Fibroblast of skin of left biceps (primary cell): ENCODE measurements around the gene THRB.

Source experiments
- DNase-seq, 2 experiments: peaks; one replicate each; pipeline ENCODE4 v3.0.0-alpha.2; 2013; ENCODE audit warnings: low read depth in 2 of 2

THRB gene

DNA sequence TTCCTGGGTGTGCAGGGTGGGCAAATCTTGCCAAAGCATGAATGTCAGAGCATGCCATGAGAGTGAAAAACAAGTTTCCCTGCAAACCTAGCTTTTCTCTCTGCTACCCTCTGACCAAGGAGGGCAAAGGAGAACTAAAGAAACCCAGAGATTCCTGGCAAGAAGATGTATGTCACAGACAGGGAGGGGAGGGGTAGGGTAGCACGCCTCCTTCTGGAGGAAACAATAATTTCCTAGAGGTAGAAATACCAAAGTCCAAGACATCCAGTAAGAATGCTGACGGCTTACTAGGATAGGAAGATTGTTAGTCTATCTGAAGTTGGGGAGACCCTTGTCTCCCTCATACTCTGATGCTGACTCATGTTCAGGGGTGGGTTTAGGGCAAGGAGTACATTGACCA, 345.6 kb downstream of the THRB start:
- DNase-seq: no peak

DNA sequence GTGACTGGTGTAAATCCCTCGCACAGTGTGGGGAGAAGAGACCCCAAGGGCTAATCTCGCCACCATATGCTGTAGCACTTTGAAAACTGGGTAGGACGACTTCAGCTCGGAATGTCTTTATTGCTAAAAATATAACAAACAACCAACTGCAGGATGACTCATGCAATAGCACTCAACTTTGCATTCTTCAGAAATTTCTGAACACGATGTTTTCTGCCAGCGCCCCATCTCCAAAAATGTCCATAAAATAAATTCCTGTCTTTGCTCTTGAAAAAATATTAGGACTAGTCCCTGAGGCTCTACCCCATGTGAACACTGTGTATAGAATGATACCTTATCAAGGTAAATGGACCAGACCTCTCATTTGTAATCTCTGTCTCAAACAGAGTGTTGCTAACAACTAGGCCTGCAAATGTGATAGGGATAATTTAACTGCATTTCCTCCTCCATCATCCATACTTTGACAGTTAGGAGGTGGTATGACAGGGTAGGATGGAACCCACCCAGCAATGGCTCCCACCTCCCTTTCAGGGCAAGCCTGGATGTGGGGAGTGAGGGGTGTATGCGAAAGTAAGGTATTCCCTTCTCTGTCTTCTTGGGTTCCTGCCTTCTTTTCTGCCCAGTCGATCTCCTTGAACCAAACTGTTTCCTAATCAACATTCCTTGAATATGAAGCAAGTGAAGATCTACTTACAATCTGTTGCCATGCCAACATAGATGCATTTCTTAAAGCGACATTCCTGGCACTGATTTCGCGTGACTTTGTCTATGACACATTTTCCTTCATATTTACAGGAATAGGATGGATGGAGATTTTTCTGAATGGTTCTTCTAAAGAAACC, 348.4 kb downstream of the THRB start:
- peak; percentile 82 to 86 for DNase-seq

DNA sequence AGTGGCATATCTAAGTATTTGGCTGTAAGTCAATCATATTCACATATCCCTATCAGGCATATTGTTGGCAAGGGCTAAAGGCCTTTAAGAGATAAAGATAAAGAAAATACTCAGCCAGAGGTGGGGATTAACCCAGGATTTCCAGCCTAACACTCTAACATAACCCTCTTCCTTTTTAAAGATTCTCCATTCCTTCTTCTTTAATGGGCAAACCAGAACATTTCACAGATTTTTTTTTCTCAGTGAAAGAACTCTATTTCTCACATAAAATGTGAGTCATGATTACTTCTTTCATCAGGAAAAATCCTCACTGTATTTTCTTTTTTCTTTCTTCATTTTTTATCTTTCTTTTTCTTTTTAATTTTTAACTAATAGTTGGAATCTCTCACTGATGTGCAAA, 349.2 kb downstream of the THRB start:
- DNase-seq: no peak

DNA sequence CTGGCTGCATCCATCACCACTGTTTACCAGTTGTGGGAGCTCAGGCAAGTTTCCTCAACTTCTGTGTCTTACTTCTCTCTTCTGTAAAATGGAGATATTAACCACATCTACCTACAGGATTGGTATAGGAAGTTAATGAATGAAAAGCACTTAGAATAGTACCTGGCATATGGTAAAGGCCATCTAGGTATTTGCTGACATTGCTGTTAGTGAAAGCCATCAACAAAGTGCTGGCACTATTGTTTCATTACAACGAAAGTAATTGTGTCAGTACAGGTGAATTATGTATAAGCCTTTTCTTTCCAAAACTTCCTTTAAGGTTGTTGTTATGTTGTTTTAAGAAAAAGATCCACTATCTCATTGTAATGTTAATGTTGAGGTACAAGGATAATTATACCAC, 352.5 kb downstream of the THRB start:
- no peak for DNase-seq

DNA sequence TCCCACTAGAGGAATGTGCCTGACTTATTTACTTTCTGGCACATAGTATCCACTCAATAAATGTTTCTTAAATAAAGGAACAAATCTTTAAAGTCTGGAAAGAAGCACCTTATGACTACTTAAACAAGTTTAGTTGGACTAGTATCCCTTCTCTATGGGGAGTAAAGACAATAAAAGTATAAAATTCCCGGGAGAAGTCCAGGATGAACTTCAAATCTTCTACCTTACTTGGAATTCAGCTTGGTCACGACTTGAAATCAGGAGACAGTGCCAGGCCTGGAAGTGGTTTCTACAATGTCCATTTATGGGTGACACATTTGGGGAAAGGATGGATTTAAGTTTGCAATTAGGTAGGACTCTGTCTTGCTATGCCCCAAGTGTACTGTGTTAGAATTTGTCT, 353.1 kb downstream of the THRB start:
- no peak for DNase-seq

DNA sequence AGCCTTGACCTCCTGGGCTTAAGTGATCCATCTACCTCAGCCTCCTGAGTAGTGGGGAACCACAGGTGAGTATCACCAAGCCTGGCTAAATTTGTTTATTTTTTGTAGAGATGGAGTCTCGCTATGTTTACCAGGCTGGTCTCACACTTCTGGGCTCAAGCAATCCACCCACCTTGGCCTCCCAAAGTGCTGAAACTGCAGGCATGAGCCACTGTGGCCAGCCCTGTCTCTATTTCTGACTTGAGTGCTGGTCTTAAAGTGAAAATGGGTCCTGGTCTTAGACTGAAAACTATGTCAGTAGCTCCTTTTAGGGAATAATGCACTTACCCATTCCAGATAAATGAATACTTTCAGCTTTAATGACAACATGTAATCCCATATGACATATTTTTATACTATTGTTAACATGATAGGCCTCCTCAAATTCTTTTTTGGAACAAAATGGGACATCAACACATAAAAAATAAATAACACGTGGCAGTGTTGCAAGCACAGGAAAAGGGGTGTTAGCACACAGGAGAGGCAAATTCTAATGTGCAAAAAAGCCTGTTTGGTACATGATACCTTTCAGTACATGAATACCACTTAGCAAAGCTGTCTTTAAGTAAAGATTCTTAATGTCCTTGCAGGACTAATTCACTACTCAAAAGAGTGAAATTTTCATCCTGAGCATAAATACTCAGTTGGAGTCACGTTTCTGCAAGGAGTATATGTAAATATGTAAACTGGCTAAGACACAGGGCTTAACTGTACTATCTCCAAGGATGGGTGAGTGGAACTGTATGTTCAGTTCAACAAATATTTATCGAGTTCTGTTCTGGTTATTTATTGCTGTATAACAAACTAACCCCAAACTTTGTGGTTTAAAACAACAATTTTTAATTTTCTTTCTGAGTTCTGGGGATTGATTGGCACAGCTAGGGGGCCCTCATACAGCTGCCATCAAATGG, 354.9 kb downstream of the THRB start:
- DNase-seq: no peak

DNA sequence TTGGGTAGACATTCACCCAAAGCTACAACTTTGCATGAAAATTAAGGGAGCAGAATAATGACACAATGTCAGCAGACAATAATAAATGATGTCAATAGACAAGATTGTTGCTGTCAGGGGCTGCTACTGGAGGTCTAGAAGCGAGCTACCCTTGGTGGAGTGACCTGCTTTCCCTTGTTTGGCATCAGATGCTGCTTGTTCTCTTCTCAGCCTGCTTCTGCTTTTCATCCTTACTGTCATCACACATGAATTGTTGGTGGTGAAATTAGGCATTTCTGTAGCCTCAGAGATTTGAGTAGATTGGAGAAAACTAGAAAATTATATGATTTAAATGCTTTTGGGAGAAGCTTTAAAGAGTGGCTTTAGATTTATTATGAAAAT, 355.8 kb downstream of the THRB start:
- DNase-seq: no peak

DNA sequence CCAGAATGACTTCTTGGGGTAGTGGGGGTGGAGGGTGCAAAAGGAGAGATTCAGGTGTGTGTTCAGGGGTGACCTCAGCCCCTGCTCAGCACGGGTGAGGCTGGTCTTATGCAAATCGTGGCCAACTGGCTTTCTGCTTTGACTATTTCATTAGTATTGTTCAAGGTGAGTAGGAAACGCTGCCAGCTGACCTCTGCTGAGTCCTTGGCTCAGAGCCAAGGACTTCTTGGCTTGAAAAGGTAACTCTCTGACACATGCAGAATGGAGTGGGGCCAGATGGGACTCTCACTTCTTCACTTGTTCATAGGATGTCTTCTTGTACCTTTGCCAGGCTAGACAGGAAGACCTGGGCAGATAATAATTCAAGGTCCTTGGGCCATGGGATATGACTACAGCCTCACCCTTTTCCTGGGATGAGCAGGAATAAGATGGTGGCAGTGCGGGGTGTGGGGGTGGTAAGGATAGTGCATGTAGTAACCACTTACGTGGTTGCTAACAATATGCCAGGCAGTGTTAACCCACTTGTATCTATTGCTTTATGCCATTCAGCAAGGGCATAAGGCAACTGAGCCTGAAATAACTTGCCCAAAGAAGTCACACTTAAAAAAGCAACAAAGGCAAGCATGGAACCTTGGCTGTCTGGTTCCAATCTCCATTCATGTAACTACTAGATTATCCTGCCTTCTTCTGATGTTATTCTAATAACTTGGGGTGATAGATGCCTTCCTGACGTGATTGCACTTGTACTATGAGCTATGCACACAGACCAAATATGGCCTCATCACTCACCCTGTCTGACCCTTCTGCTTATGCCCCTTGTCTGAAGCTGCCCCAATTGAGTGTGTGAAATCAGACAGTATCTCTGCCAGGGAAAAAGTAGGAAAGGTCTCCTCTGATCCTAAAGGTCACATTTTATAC, 356.4 kb downstream of the THRB start:
- no peak for DNase-seq

DNA sequence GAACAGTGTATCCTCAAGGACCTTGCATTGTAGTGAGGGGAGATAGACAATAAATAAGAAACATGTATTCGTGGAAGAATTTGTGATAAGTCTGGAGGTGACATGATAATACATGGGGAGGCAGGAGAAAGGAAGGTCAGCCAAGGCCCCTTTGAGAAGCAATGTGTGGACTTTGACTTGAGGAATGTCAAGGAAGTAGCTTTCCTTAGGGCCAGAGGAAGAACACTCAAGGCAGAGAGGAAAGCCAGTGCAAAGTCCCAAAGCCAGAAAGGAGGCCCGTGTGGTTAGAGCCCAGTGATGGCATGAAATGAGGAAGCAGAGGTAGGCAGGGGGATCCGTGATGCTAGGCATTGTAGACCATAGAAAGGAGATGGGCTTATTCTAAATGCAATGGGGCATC, 357.3 kb downstream of the THRB start:
- no peak for DNase-seq

DNA sequence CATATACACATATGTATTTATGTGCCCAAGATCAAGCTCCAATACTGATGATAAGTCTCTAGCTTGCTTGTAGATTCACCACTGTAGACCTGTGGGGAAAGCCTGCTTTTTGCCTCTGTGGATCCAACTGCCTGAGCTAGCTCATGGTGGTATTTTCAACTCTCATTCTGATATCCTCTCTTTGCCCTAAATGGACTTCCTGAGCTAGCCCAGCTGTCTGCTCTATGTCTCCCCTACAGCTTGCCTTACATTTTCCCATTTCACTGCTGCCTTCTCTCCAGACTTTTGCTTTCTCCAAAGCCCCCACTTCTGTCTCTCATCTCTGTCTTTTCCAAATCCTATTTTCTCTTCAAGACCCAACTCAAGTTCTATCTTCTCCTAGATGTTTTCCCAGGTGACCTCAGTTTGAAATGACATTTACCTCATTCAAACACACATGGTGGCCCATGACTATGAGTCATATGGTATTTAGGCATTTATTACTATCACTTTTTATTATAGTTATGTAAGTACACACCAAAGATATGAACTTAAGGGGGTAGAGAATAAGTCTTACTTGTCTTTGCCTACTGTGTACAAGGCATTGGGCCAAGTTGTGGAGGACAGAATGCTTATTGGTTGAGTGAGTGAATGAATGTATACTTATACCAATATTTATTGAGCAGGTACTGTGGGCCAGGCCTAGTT, 357.9 kb downstream of the THRB start:
- no peak for DNase-seq

DNA sequence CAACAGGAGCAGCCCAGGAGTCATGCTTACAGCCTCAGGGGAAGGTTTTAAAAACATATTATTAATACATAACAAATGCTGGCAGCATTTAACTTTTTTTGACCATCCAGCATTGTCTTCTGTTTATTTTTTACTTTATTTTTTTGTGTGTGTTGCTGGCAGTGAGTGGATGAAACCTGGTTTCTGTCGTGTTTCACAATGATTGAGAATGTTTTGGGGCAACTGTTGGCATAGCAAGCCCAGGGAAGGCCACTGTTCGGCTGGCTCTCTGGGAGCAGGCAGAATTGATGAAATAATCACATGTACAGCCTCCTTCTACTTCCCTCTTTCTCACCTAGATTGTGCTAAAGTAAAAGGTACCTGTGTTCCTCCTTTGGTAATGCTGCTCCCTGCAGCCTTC, 359.4 kb downstream of the THRB start:
- DNase-seq: no peak

DNA sequence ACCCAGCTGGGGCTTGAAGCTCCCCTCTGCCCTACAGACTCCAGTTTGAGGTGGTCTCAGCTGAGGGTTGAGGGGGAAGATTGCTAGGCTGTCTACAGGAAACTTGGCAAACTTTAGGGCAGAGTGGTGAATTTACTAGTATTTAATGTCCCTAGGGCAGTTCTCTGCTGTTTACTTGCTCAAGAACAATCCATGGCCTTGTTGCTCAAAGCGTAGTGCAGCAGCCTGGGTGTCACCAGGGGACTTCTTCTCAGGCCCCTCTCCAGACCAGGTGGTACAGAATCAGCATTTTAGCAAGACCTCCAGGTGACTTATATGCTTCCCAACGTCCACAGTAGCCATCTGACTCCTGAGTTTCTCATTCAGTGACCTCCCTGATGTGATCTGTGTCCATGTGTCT, 360.7 kb downstream of the THRB start:
- DNase-seq: no peak

DNA sequence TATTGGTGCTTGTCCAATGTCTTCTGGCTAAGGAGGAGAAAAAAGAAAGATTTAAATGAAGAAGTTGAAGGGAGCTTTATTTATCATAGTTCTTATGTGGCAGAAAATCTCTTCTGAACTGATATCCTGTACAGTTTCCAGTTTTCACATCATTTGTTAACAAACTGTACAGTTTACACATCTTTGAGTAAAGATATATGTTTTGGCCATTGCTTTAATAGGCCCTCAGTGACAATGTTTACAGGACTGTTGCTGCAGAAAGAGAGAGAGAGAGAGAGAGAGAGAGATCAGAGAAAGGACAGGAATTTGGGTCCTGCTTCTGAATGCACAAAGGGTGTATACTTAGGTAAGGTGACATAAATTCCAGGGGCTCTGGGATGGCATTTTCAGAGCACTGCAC, 361.2 kb downstream of the THRB start:
- no peak for DNase-seq

DNA sequence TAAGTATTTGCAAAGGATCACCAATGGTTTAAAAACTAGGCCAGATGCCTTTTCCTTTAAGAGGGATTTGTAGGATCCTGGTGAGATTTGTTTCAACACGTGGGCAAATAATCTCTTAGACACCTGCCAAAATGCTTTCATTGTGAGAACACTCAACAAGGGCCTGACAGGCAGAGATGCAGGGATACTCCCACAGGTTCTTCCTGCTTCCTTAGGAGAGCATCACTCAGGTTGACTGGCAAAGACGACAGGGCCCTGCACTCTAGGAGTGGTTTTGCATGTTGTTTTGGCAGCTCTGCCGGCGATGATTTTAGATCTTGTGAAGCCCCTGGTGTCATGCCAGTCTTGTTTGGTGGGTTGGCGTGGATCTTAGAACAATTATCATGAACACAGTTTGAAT, 365.1 kb downstream of the THRB start:
- DNase-seq: no peak

DNA sequence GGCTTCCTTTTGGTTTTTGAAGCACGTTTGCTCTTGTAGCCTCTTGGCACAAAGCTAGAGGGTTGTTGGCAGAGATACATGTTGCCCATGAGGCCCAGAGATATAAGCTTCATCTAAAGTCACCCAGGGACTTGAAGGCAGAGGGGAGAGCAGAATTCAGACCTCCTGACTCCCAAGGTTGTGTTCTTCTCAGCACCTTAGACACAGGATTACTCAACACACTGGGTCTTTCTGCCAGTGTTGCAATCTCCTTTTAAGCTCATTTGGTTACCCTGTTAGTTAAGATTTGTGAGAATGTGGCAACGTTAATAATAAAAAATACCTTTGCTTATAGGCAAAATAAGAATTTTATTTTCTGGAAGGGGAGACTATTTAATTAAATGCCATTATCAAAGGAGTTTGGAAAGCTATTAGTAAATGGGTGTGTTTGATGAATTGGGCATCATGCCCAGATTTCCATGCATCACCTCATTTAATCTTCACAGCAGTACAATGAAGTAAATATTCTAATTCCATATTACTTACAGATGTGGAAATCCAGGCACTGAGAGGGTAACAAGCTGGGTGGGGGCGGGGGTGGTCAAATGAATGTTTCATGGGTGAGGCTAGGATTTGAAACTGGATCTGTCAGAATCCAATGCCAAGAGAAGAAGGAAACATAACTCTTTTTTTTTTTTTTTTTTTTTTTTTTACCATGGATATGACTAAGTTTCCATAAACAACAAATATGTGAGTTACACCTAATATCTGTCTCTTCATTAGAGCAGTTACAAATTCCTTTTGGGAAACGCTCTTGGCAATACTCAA, 366.2 kb downstream of the THRB start:
- peak; percentile 73 to 80 for DNase-seq

DNA sequence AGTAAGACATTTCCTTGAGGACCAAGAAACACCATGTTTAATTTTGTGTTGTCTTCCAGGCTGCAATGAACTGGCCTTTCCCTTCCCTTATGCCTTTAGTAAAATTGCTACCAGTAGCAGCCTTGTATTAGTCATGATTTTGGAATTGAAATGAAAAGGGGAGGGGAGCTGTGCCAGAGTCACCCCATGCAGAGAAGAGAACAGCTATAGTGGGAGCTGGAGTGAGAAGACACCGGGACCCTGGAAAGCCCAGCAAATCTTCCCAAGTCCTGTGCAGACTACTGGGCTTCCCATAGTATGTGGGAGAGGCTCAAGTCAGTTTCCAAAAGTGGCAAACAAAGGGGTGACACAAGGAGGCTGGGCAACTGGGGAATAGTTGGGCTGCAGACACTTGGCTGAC, 371.1 kb downstream of the THRB start:
- peak; percentile 35 to 49 for DNase-seq

DNA sequence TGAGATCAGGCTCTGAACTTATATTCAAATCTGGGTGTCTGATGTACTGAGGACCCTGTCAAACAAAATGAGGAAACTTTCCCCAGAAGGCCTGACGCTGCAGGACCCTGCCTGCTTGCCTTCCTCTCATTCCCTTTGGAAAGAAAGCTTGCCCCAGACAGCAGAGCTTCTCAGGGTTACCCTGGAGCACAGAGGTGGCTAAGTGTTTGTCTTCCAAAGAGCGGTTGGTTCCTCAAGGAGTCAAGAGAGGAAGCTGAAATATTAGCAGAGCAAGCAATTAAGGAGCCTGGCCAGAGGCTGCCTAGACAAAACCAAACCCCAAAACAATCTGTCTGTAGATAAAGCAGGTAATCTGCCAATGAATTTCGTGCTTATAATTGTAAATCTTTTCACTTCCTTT, 374.2 kb downstream of the THRB start:
- DNase-seq: no peak

DNA sequence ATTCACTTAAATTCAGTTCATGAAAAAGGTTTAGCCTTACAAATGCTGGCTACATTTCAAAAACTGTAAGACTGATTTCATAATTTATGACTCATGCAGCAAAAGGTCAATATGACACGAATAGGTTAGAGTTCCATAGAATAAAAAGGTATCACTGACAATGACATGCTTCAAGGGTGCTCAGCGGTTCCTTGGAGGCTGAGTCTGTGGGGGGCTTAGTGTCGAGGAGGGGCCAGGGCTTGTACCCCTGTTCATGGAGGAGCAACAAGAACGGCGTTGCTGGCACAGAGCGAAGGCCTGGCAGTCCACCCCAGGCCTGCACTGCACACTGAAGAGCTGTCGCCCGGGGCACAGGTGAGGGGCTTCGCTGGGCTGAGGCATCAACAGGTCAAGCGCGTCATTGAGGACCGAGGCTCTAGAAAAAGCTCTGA, 375.3 kb downstream of the THRB start:
- peak; percentile 24 to 32 for DNase-seq

DNA sequence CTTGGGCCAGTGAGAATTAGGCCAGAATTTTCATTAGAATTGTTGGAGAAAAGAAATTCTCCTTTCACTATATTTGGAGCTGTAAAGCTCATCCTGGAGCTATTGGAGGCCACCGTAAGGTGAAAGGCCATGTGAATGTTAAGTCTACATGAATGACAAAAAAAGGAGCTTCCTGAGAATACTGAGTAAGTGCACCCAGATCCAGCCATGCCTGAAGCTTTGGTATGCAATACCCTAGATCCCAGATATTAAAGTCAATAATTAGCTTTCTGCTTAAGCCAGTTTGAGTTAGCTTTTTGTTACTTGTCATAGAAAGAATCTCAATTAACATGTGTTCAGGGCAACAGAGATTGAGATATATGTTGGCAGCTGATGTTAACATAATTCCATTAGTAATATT, 377.1 kb downstream of the THRB start:
- no peak for DNase-seq

DNA sequence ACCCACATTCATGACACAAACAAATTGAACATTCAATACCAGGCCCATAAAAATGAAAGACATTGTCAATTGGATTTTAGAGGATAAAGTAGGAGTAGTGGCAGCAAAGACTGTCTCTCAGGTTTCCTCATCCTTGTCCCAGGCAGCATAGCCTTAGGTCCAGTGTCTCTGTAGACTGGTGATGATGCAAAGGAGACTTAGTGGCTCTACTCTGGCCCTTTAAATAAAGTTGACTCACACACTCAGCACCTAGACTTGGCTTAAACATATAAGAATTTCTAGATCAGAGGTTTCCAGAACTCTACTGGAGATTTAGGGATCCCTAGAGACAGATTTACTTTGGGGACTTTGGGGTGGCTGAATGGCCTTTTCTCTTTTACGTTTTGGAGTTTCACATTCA, 382.9 kb downstream of the THRB start:
- DNase-seq: no peak
